Pancreas (tissue), 10 donors: ENCODE measurements around the gene DLG4. TPM values are rescaled to one million over a fixed set of nuclear protein-coding genes. Genes with fewer than 3 reads are reported as not detected.
A peak's percentile ranks its signal among the peaks of the same experiment; 100 is the strongest.

Experiments
- ATAC-seq, 4 donors: fragments of 200-7000 bp; cut with Tn5 transposase; one replicate each; pipeline versions ENCODE4 v1.8.0 to v1.9.1; 2020; ENCODE audit warnings: mild to moderate bottlenecking in 4 of 4, moderate library complexity in 4 of 4
- DNase-seq, 6 donors: peaks; one replicate each; pipeline ENCODE4 v3.0.0-alpha.2; 2020
- FAIRE-seq: peaks from 2 replicates; lab custom pipeline; 2012; peaks lifted over from hg19 to GRCh38; lab: Jason Lieb, UNC
- H3K27ac ChIP-seq, 4 donors: fragments of 200-600 bp; sonication (generic); 1 replicate in 3 of 4; 2 replicates in 1 of 4; pipeline versions ENCODE4 v1.5.0 to v1.8.0; 2020
- H3K27me3 ChIP-seq, 4 donors: fragments of 200-600 bp; one replicate each; pipeline ENCODE4 v1.8.0; 2021
- H3K36me3 ChIP-seq, 3 donors: fragments of 200-600 bp; sonication (generic) in 1 of 3; one replicate each; pipeline versions ENCODE4 v1.5.0 to v1.8.0; 2020 to 2021
- H3K4me1 ChIP-seq, 3 donors: fragments of 200-600 bp; one replicate each; pipeline ENCODE4 v1.8.0; 2021
- H3K4me3 ChIP-seq, 4 donors: fragments of 200-600 bp; sonication (generic) in 2 of 4; one replicate each; pipeline versions ENCODE4 v1.5.0 to v1.8.0; 2020 to 2021
- H3K9me3 ChIP-seq, 4 donors: fragments of 200-600 bp; one replicate each; pipeline ENCODE4 v1.8.0; 2021
- CTCF ChIP-seq, 4 donors: fragments of 200-600 bp; sonication (generic) in 3 of 4; IDR thresholded peaks; one replicate each; pipeline versions ENCODE4 v1.5.0 to v1.8.0; 2021; ENCODE audit warnings: antibody characterized with exemption in 4 of 4
- WGBS, 2 donors: extraction: QIAGEN DNeasy Blood & Tissue Kit; methylation state at CpG; one replicate each; pipeline ENCODE4 v1.1.7; 2013; 5-methylcytosine and 5-hydroxymethylcytosine counted together
- intact Hi-C, 3 donors: fragments of 100-400 bp; cut with DNase I; formaldehyde crosslinking; loops; one replicate each; pipeline versions ENCODE4 v1.11.1 to v1.14.2; 2022
- polyA plus RNA-seq, 2 donors: library from polyadenylated mRNA; stranded (reverse); fragments of 200-250 nt; gene quantifications; one replicate each; pipeline ENCODE4 v1.2.3, GENCODE V29; 2013
- total RNA-seq, 6 donors: library from RNA; stranded (reverse); fragmentation: NEBNext Ultra II Directional in 4 of 6; extraction: Animal tissue kit (Norgen Biotek cat#: 25700) in 4 of 6; gene quantifications; one replicate each; pipeline versions ENCODE4 v1.2.1 to v1.2.4, GENCODE V29; 2021 to 2023
- donor health status: healthy with polysubstance abuse.
- donor health status: DM: no; HTN: no; CAD: no; lungs with moderate emphysema.
- donor health status: DM: no; HTN: no; CAD: no.
- donor health status: control.
- donor health status: control.
- donor health status: Bipolar disorder and iron deficiency.
- donor health status: DM: yes; HTN: yes; CAD: no.
- donor health status: DM: no; HTN: no; CAD: no.
- donor health status: DM: no; HTN: no; CAD: no.
- donor health status: DM: yes; HTN: yes; CAD: no.

Gene DLG4
- total and polyA plus RNA-seq, 8 donors = 2.8 to 19.8 (median 7.8) TPM

GRCh38 chr17:7259555-7259889, 39.9 kb upstream of the DLG4 start:
- no peak for TF ChIP-seq CTCF (IDR thresholded peaks at IDR 0.05)
- intact Hi-C loops = no loop called here
- peaks cover 0 to 9% (median 6%) of the 10 kb centered on the region in 3 donors for H3K4me1 ChIP-seq
- peaks cover 4 to 21% (median 6%) of the 10 kb centered on the region in 3 donors for H3K36me3 ChIP-seq
- 79 to 80% methylated on average over 6 of the region's 6 CpGs for WGBS, 2 donors
- DNase-seq (peak in 1 of 6 donors; percentile 32), ATAC-seq (no peak), FAIRE-seq (no peak)
- no peaks in the 10 kb centered on the region for H3K27me3 ChIP-seq
- H3K4me3 ChIP-seq = peak overlapping the region in 2 of 4 donors; percentile 68 to 81
- no peaks in the 10 kb centered on the region for H3K9me3 ChIP-seq
- peak overlapping the region in 1 of 4 donors; percentile 99 for H3K27ac ChIP-seq

DNA sequence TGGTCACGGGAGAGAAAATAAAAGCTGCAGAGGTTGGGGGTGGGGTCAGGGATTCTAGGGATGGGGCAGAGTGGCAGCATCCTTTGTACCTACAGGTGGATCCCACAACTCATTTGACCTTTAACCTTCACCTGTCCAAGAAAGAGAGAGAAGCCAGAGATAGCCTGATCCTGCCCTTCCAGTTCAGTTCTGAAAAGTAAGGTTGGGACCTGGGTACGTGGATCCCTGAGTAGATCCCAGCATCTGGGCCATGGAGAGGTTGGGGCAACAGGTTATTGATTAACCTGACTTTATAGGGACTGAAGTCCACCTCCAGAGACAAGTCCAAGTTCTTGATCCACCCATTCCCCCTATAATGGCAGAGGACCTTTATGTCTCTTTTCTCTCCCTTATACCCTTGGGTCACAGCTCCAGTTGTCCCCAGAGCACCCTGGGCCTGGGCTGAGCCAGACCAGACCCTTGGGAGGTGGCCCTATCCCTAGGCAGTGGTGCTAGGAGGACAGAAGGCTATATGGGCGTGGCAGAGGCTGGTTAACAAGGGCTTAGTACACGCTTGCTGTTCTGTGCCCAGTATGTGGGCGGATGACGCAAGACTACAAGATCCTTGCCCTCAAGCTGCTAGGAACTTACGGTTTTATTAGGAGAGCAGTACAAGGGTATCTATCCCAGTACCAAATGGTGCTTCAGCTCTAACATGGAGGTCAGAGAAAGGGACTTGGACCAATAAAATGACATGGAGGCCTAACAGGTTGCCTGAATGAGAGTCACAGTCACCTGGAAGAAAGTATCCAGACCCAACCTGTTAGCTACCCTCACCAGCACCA, 39.3 kb upstream of the DLG4 start:
- Histone ChIP-seq H3K4me3 (peak overlapping the region in 1 of 4 donors; percentile 81), H3K27ac (peak overlapping the region in 2 of 4 donors; percentile 30 to 99), H3K36me3 (peaks cover 4 to 21% (median 6%) of the 10 kb centered on the region in 3 donors), H3K4me1 (peaks cover 0 to 9% (median 6%) of the 10 kb centered on the region in 3 donors), H3K27me3 (no peaks in the 10 kb centered on the region), H3K9me3 (no peaks in the 10 kb centered on the region)
- no peak for ATAC-seq
- peak in 3 of 6 donors; percentile 60 to 69 (median 67) for DNase-seq
- intact Hi-C loops = no loop called here
- FAIRE-seq = no peak
- TF ChIP-seq CTCF (IDR thresholded peaks at IDR 0.05) = no peak
- WGBS, 2 donors = 56 to 59% methylated on average over 7 of the region's 7 CpGs

DNA sequence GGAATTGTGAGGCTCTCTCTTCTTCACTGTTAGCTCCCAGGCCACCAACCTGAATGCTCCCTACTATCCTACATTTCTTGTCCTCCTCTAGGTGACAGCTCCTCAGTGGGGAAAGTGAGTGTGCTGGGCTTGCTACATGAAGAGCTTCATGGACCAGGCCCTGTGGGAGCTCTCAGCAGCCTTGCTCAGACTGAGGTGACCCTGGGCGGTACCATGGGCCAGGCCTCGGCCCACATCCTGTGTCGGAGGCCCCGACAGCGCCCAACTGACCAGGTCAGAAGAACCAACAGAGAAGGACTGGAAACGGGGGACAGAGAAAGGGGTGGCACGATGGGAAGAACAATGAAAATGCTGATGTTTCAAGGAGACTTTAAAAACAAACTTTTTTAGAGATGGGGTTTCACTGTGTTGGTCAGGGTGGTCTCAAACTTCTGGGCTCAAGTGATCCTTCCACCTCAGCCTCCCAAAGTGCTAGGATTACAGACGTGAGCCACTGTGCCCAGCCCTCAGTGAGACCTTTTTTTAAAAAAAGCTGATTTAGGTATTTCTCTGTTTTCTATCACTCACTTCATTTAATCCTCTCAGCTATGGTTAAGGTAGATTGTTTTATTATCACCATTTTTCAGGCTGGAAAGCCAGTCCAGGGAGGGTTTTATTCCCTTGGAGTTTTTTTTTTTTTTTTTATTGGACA, 37.3 kb upstream of the DLG4 start:
- no peak for ATAC-seq
- H3K9me3 ChIP-seq = no peaks in the 10 kb centered on the region
- peaks cover 4 to 21% (median 6%) of the 10 kb centered on the region in 3 donors for H3K36me3 ChIP-seq
- no peaks in the 10 kb centered on the region for H3K27me3 ChIP-seq
- H3K4me1 ChIP-seq = peaks cover 5 to 16% (median 6%) of the 10 kb centered on the region in 3 donors
- TF ChIP-seq CTCF (IDR thresholded peaks at IDR 0.05) = no peak
- H3K4me3 ChIP-seq = no peak overlapping the region
- no peak for DNase-seq
- FAIRE-seq = no peak
- no peak overlapping the region for H3K27ac ChIP-seq
- 87% methylated on average over 8 of the region's 8 CpGs for WGBS, 2 donors
- intact Hi-C loops = no loop called here

DNA sequence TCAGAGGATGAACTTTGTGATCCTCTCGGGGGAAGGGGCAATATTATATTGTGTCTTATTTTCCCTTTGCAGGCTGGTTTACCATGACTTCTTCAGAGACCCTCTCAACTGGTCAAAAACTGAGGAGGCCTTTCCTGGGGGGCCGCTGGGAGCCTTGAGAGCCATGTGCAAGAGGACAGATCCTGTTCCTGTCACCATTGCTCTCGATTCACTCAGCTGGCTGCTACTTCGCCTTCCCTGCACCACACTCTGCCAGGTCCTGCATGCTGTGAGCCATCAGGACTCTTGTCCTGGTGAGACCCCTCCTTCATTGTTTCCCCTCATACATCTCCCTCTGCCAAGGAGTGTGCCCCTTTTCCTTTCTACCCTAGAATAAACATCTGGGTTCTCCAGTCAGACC, 34.9 kb upstream of the DLG4 start:
- peaks cover 5 to 25% (median 10%) of the 10 kb centered on the region in 3 donors for H3K4me1 ChIP-seq
- no peak for TF ChIP-seq CTCF (IDR thresholded peaks at IDR 0.05)
- no peak overlapping the region for H3K27ac ChIP-seq
- no peak for ATAC-seq
- 86 to 90% methylated on average over 4 of the region's 4 CpGs for WGBS, 2 donors
- no peaks in the 10 kb centered on the region for H3K9me3 ChIP-seq
- no peaks in the 10 kb centered on the region for H3K27me3 ChIP-seq
- H3K4me3 ChIP-seq = no peak overlapping the region
- no peak for DNase-seq
- H3K36me3 ChIP-seq = peaks cover 4 to 21% (median 6%) of the 10 kb centered on the region in 3 donors
- intact Hi-C loops = no loop called here
- FAIRE-seq = no peak
